HG03342 (cell line): Measurements from ENCODE around the gene EPHB1.
"Not testable (repeated sequence)": the region's sequence is repeated elsewhere in the genome, so short reads cannot be mapped to it uniquely, and the experiment has no call there.

Experiments
- ATAC-seq: cut with Tn5 transposase; IDR thresholded peaks from one replicate; pipeline ENCODE4 v1.9.1; 2021; ENCODE audit warnings: mild to moderate bottlenecking, moderate library complexity; ENCODE audit not compliant: unreplicated experiment

The EPHB1 gene

GRCh38 chr3:135226057-135226456, 431.0 kb downstream of the EPHB1 start:
- no peak for ATAC-seq

- no peak for ATAC-seq
These were observed 433.1 kb downstream of the EPHB1 start for GRCh38 chr3:135228201-135228600.

- ATAC-seq: no peak
These were observed 434.0 kb downstream of the EPHB1 start for GRCh38 chr3:135229018-135229495.

- ATAC-seq: no peak
These were observed 436.7 kb downstream of the EPHB1 start for GRCh38 chr3:135231737-135232136.

- no peak for ATAC-seq
These were observed 437.2 kb downstream of the EPHB1 start for GRCh38 chr3:135232226-135232625.

GRCh38 chr3:135233476-135233875, 438.4 kb downstream of the EPHB1 start:
- ATAC-seq: not testable (repeated sequence)

- no peak for ATAC-seq
These were observed 440.5 kb downstream of the EPHB1 start for GRCh38 chr3:135235541-135235940.

- ATAC-seq: no peak
These were observed 442.5 kb downstream of the EPHB1 start for GRCh38 chr3:135237371-135238143.

- no peak for ATAC-seq
These were observed 443.3 kb downstream of the EPHB1 start for GRCh38 chr3:135238236-135238830.

- no peak for ATAC-seq
These were observed 444.0 kb downstream of the EPHB1 start for GRCh38 chr3:135238871-135239614.

- ATAC-seq: no peak
These were observed 444.5 kb downstream of the EPHB1 start for GRCh38 chr3:135239615-135239884.

- no peak for ATAC-seq
These were observed 445.4 kb downstream of the EPHB1 start for GRCh38 chr3:135240426-135240825.

GRCh38 chr3:135242285-135242684, 447.2 kb downstream of the EPHB1 start:
- ATAC-seq: no peak

- ATAC-seq: no peak
These were observed 448.6 kb downstream of the EPHB1 start for GRCh38 chr3:135243616-135244015.

GRCh38 chr3:135246027-135246426, 451.0 kb downstream of the EPHB1 start:
- no peak for ATAC-seq

GRCh38 chr3:135248213-135248612, 453.2 kb downstream of the EPHB1 start:
- no peak for ATAC-seq

GRCh38 chr3:135249186-135249585, 454.1 kb downstream of the EPHB1 start:
- no peak for ATAC-seq

GRCh38 chr3:135258916-135259315, 463.9 kb downstream of the EPHB1 start:
- no peak for ATAC-seq

GRCh38 chr3:135260025-135260424, 465.0 kb downstream of the EPHB1 start:
- no peak for ATAC-seq

GRCh38 chr3:135261214-135261775, 466.2 kb downstream of the EPHB1 start:
- ATAC-seq: no peak

GRCh38 chr3:135261916-135262315, 466.9 kb downstream of the EPHB1 start:
- no peak for ATAC-seq

GRCh38 chr3:135262441-135262840, 467.4 kb downstream of the EPHB1 start:
- no peak for ATAC-seq
